ENCODE results near the gene ZNF532.

Gene ZNF532

DNA sequence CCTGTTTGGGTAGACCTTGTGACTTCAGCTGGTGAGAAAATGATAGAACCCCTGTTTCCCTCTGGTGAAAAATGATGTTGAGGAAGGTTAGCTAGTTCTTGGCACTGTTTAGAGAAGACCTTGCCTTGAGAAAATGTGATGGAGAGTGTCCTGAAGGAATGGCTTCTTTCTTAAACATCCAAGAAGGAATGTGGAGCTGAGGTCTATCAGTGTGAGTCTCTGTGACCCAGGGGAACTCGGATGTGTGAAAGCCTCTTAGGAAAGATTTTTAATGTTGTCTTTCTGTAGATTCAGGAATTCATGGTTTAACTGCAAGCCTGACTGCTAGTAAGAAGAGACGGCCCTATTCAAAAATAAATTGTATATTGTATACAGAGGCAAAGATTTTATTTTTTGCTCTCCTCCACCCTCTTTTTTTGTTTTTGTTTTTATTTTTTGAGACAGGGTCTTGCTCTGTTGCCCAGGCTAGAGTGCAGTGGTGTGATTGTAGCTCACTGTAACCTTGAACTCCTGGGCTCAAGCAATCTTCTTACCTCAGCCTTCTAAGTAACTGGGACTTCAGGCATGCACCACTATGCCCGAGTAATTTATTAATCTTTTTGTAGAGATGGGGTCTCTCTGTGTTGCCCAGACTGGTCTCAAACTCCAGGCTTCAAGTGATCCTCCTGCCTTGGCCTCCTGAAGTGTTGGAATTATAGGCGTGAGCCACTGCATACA is 87.5 kb downstream of the ZNF532 start:
- DNase-seq = no peak

GRCh38 chr18:58952858-58953257 is 88.2 kb downstream of the ZNF532 start:
- DNase-seq = no peak

DNA sequence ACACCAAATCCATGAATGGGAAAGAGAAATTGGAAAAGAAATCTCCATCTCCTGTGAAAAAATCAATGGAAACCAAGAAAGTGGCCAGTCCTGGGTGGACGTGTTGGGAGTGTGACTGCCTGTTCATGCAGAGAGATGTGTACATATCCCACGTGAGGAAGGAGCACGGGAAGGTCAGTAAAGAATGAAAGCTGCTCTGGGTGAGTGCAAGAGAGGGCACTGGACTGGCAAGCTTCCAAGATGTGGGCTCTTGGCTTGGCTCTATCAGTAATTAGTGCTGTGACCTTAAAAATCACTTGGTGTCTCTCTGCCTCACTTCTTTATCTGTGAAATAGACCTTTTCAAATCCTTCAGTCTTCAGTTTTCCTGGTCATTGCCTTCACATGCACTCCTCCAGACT is 89.0 kb downstream of the ZNF532 start:
- DNase-seq = no peak

DNA sequence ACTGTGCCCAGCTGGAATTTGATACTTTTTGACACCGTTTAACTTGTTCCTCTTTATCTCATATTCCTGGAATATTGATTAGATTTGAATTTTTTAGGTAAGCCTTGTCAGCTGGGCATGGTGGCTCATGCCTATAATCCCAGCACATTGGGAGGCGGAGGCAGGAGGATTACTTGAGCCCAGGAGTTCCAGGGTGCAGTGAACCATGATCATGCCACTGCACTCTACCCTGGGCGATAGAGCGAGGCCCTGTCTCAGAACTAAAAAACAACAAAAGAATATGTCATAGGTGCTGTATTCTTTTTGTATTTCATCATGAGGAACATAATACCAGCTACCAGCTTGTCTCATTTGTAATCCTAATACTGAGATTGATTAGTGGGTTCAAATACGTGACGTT is 90.3 kb downstream of the ZNF532 start:
- DNase-seq = no peak

DNA sequence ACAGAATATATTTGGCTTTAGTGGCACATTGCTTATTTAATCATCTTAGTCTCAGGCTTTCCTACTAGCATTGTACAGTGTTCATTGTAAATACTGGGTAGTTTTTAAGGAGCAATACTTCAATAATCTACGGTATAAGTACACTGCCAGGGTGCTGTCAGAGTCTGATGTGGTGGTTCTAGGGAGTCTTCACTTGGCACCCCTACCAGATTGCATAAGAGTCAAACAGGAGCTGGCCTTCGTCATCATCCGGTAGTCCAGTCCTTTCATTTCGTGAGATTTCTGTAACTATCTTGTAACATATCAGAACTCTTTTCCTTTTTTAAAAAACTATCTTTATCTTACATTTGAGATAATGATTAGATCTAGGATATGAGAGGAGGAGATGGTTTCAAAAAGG is 91.1 kb downstream of the ZNF532 start:
- no peak for DNase-seq

DNA sequence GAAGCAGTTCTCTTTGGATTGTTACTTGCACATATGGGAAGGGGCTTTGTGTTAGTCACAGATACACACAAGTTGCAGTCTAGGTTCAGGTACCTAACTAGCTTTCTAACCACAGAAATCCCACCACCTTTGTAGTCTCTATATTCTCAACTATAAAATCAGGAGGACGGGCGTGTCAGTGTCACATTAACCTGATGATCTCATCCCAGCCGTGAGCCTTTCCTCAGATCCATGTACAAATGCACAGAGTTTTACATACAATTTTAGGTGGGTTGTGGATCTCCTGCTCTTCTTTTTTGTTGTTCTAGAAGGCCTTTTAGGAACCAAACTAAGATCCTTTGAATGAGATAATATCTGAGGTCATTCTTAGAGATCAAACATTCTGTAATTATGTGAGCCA is 94.0 kb downstream of the ZNF532 start:
- no peak for DNase-seq

GRCh38 chr18:58960508-58960907 is 95.8 kb downstream of the ZNF532 start:
- no peak for DNase-seq

DNA sequence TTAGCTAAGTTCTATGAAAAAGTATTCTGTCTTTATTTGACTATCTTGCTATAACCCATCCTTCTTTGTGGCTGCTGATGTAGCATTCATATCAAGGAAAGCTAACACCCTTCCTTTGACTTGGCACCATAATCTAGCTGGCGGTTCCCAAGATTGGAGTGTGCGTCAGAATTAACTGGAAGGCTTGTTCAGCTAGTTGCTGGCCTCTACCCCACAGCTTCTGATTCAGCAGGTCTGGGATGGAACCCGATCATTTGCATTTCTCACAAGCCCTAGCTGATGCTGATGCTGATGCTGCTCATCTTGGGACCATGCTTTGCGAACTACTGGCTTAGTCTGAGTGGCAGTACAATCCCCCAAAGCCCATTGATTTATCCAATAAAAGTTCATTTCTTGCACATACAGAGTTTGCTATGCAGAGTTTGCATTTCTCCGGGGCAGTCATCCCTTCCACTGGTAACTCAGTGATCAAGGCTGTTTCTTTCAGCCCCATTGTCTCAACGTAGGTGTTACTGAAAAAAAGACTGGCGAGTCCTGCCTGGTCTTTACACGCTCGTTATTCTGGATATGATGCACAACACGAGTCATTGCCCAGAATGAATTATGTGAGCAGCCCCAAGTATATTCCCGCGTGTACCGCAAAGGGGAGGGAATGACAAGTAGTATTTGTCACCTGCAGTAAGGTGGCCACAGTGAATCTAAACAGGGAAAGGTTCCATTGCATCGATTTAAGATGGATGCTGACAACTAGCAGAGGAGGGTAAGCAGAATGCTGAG is 96.5 kb downstream of the ZNF532 start:
- DNase-seq = no peak

DNA sequence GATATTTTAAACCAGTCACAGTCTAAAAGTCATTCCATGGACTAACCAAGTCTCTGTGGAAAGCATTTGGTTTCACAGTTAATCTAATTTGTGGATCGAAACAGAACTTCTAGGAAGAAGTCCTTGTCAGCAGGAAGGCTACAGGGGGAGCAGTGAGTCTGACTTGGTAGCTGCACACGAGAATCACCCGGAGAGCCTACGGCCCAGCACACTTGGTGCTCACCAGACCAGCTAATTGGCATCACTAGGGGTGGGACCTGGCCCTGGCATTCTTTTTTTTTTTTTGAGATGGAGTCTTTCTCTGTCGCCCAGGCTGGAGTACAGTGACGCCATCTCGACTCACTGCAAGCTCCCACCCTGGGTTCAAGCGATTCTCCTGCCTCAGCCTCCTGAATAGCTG is 97.7 kb downstream of the ZNF532 start:
- DNase-seq = no peak

DNA sequence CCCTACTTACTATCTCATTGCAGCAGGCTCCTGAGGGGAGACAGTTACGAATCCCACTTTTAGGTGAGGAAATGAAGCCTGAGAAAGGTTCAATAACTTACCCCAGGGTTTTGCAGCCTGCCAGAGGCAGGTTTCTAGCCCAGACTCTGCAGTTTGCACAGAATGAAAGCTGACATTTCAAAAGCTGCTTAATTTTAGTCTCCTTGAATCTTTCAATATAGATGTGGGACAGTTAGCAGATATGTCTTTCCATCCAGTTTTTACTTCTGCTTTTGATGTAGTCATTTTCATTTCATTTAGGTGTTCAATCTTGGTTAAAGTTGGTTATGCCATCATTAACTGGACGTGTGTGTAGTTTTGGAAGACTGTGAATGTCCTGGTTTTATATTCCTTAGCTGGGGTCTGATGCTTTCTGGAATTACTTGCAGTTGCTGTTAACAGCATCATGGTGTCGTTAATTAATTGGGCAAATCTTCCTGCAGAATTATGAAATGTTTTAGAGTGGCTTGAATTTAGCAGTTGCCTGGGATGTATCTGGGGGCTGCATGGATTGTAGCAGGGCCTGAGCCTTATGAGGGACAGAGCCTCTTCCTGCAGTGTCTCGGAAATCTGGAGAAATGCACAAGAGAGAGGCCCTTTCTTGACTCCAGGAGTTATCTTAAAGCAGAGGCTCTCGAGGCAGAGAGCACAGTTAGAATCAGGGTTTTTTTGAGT is 100.8 kb downstream of the ZNF532 start:
- DNase-seq = no peak

- DNase-seq = no peak
These were observed 101.5 kb downstream of the ZNF532 start for GRCh38 chr18:58966005-58966677.

- DNase-seq = no peak
These were observed 102.0 kb downstream of the ZNF532 start for GRCh38 chr18:58966704-58967103.

- DNase-seq = no peak
These were observed 103.1 kb downstream of the ZNF532 start for GRCh38 chr18:58967751-58968254.

GRCh38 chr18:58970943-58971790 is 106.5 kb downstream of the ZNF532 start:
- no peak for DNase-seq

DNA sequence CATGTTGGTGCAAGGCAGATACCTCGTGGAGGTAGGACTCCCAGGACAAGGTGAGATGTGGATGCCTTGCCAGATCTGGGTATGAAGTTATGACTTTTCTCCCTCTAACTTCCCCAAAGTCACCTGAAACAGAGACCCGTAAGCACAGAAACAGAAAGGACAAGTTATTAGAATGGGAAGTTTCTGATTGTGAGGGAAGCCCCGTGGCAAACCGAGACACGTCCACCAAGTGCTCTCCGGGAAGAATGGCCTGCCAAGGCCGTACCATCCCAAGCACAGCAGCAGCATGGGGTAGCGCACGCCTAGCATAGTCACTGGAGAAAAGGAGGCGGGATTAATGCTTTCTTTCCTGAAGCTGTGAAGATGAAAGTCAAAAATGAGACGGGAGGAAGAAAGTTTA is 110.6 kb downstream of the ZNF532 start:
- no peak for DNase-seq

DNA sequence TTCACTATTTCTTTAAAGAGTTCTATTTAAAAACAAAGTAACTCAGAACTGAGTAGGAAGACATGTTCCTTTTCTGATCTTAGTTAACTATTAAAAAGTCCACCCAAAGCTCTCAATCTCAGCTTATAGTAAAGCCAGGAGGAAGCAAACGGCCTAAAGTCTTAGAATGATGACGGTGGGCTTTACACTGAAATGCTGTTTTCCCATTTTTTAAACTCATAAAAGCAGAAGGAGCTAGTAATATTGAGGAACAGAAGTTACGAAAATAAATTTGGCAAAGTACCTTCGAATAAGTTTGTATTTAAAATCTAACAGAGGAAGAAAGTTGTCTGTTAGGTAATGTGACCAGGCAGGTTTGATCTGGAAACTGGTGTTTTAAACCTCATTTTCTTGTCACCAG is 111.1 kb downstream of the ZNF532 start:
- DNase-seq = no peak

DNA sequence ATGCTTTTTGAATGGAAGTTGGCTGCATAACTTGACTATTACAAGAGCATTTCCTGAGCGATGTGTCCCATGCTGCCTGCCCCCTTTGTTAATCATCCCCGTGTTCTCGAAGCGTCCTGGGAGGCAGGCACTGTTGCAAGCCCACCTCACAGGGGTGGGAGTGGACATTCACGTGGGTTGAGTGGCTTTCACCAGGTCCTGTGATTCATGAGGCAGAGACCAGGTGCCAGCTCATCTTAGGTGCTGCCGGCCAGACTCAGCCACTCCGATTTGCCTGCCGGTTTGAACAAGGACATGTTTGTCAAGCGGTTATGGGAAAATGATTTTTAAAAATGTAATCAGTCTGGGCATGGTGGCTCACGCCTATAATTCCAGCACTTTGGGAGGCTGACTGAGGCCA is 112.5 kb downstream of the ZNF532 start:
- DNase-seq = no peak

GRCh38 chr18:58977801-58978200 is 113.1 kb downstream of the ZNF532 start:
- DNase-seq = no peak

GRCh38 chr18:58978916-58979315 is 114.2 kb downstream of the ZNF532 start:
- DNase-seq = no peak

GRCh38 chr18:58979615-58980014 is 114.9 kb downstream of the ZNF532 start:
- no peak for DNase-seq

DNA sequence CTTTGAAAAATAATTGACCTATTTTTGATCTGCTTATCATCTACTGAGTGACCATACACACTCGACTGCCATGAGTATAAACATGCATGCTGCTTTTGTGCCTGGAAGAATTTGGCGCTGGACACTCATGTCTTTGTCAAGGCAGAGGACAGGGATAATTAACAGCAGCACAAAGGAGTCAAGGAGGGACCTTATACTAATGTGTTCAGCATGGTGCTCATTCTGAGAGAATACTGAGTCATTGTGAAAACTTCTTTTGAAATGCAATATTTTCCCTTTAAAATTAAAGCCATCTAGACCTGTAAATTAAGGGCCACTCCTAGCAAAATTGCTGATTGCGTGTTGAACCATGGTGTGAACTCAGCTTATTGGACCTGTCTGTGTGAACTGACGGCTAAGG is 116.3 kb downstream of the ZNF532 start:
- DNase-seq = no peak

Measured in NCI-H510A (cell line).